ENCODE data around the gene DIRAS3.

DNA sequence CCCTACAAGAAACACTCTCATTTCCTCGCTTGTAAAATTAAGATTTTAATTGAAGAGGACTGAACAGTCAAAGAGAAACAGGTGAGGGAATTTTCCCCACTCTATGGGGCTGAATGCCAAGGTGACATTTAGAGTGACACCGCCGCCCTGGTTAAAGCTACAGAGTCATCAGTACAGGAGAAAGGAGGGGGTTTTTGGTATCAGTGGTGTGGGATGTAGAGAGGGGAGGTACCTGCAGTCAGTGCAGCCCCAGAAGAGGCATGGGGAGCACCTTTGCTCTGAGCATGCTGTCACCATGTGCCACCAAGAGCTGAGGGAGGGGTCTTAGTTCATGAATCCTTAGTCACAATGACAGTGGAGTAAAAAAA, 2.8 kb downstream of the DIRAS3 start:
- TF ChIP-seq, protein P1, sequence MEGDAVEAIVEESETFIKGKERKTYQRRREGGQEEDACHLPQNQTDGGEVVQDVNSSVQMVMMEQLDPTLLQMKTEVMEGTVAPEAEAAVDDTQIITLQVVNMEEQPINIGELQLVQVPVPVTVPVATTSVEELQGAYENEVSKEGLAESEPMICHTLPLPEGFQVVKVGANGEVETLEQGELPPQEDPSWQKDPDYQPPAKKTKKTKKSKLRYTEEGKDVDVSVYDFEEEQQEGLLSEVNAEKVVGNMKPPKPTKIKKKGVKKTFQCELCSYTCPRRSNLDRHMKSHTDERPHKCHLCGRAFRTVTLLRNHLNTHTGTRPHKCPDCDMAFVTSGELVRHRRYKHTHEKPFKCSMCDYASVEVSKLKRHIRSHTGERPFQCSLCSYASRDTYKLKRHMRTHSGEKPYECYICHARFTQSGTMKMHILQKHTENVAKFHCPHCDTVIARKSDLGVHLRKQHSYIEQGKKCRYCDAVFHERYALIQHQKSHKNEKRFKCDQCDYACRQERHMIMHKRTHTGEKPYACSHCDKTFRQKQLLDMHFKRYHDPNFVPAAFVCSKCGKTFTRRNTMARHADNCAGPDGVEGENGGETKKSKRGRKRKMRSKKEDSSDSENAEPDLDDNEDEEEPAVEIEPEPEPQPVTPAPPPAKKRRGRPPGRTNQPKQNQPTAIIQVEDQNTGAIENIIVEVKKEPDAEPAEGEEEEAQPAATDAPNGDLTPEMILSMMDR (conservative IDR thresholded peaks at IDR 0.05; ENCODE audit: low read length) = no peak
- no peak for TF ChIP-seq EZH2phosphoT487 (IDR thresholded peaks at IDR 0.05; ENCODE audit: borderline replicate concordance, low read depth, low read length)

All from OCI-LY7 (cell line).